ENCODE data around the gene PDS5A.
"Not testable (repeated sequence)": the region's sequence is repeated elsewhere in the genome, so short reads cannot be mapped to it uniquely, and the experiment has no call there.

PDS5A gene

GRCh38 chr4:39821951-39822350, 155.8 kb downstream of the PDS5A start:
- DNase-seq = no peak

GRCh38 chr4:39820186-39820585, 157.5 kb downstream of the PDS5A start:
- no peak for DNase-seq

GRCh38 chr4:39818646-39819045, 159.1 kb downstream of the PDS5A start:
- no peak for DNase-seq

- DNase-seq = peak; percentile 8 to 41
Measured at GRCh38 chr4:39814403-39815185, 163.1 kb downstream of the PDS5A start.

- not testable (repeated sequence) for DNase-seq
Measured at GRCh38 chr4:39813761-39814160, 163.9 kb downstream of the PDS5A start.

GRCh38 chr4:39813033-39813432, 164.7 kb downstream of the PDS5A start:
- DNase-seq = not testable (repeated sequence)

- DNase-seq = peak in 1 of 2 donors; percentile 18
Measured at GRCh38 chr4:39812500-39812899, 165.2 kb downstream of the PDS5A start.

GRCh38 chr4:39808231-39808749, 169.4 kb downstream of the PDS5A start:
- no peak for DNase-seq

- no peak for DNase-seq
Measured at GRCh38 chr4:39802005-39802404, 175.7 kb downstream of the PDS5A start.

- DNase-seq = not testable (repeated sequence)
Measured at GRCh38 chr4:39792976-39793375, 184.7 kb downstream of the PDS5A start.

- DNase-seq = no peak
Measured at GRCh38 chr4:39792529-39792928, 185.2 kb downstream of the PDS5A start.

GRCh38 chr4:39792128-39792527, 185.6 kb downstream of the PDS5A start:
- DNase-seq = no peak

GRCh38 chr4:39786838-39787237, 190.9 kb downstream of the PDS5A start:
- no peak for DNase-seq

GRCh38 chr4:39785083-39785482, 192.6 kb downstream of the PDS5A start:
- no peak for DNase-seq

GRCh38 chr4:39781988-39782387, 195.7 kb downstream of the PDS5A start:
- DNase-seq = not testable (repeated sequence)
